DOHH2 (cell line): ENCODE results near the gene NIPBL.
"Not testable (repeated sequence)": the region's sequence is repeated elsewhere in the genome, so short reads cannot be mapped to it uniquely, and the experiment has no call there.

ENCODE experiments used
- H3F3A ChIP-seq: fragments of 200-600 bp; sonication (generic), shearing (Covaris generic); 2 replicates; pipeline ENCODE4 v1.6.0; 2016; ENCODE audit warnings: antibody characterized with exemption, mild to moderate bottlenecking; ENCODE audit not compliant: control insufficient read depth, insufficient read depth
- H3K27ac ChIP-seq: fragments of 200-600 bp; sonication (generic); 2 replicates; pipeline ENCODE4 v1.5.1; 2014; ENCODE audit warnings: low read depth, mild to moderate bottlenecking, low read length, moderate library complexity
- H3K27me3 ChIP-seq: fragments of 200-600 bp; sonication (generic); 2 replicates; pipeline ENCODE4 v1.6.1; 2014; ENCODE audit warnings: mild to moderate bottlenecking, low read length, mixed read lengths; ENCODE audit not compliant: control insufficient read depth
- H3K36me3 ChIP-seq: fragments of 200-600 bp; sonication (generic); 2 replicates; pipeline ENCODE4 v1.6.1; 2014; ENCODE audit warnings: mild to moderate bottlenecking, low read length, moderate library complexity, mixed read lengths; ENCODE audit not compliant: control insufficient read depth
- H3K4me1 ChIP-seq: fragments of 200-600 bp; sonication (generic); 2 replicates; pipeline ENCODE4 v1.6.1; 2014; ENCODE audit warnings: mild to moderate bottlenecking, low read length, mixed read lengths; ENCODE audit not compliant: control insufficient read depth
- H3K4me2 ChIP-seq: fragments of 200-600 bp; sonication (generic); 2 replicates; pipeline ENCODE4 v1.6.0; 2014; ENCODE audit warnings: mild to moderate bottlenecking, low read length, moderate library complexity
- H3K4me3 ChIP-seq: fragments of 200-600 bp; sonication (generic); 2 replicates; pipeline ENCODE4 v1.5.1; 2014; ENCODE audit warnings: mild to moderate bottlenecking, low read length, mixed read lengths
- H3K79me2 ChIP-seq: fragments of 200-600 bp; sonication (generic); 2 replicates; pipeline ENCODE4 v1.6.1; 2014; ENCODE audit warnings: mild to moderate bottlenecking, low read length, mixed read lengths; ENCODE audit not compliant: control insufficient read depth
- H3K9me2 ChIP-seq: fragments of 200-600 bp; sonication (generic); replicated peaks from 2 replicates; pipeline ENCODE4 v1.6.1; 2014; ENCODE audit warnings: mild to moderate bottlenecking, low read length, mixed read lengths; ENCODE audit not compliant: control insufficient read depth
- H3K9me3 ChIP-seq: fragments of 200-600 bp; sonication (generic); 2 replicates; pipeline ENCODE4 v1.6.1; 2014; ENCODE audit warnings: antibody characterized with exemption, low read length, mixed read lengths; ENCODE audit not compliant: control insufficient read depth, insufficient read depth
- H4K20me1 ChIP-seq: fragments of 200-600 bp; sonication (generic); 2 replicates; pipeline ENCODE4 v1.6.0; 2014; ENCODE audit warnings: low read depth, mild to moderate bottlenecking, antibody characterized with exemption, low read length, moderate library complexity; ENCODE audit not compliant: control insufficient read depth, insufficient read depth
- EZH2phosphoT487 ChIP-seq: fragments of 200-600 bp; sonication (generic); IDR thresholded peaks from 2 replicates; pipeline ENCODE4 v1.6.1; 2017; ENCODE audit warnings: borderline replicate concordance, mild to moderate bottlenecking, antibody characterized with exemption, low read length, moderate library complexity, mixed read lengths
- TF ChIP-seq, protein P1 (sequence below): fragments of 200-600 bp; sonication (generic); IDR thresholded peaks from one replicate; pipeline ENCODE4 v1.5.1; 2014; ENCODE audit warnings: antibody characterized with exemption, mild to moderate bottlenecking, low read depth, low read length; ENCODE audit not compliant: poor library complexity, severe bottlenecking

Gene NIPBL

GRCh38 chr5:36904677-36905076 is 28.1 kb downstream of the NIPBL start:
- peaks cover 9% of the 10 kb centered on the region; the same call in 1 of the 2 replicates for H3K36me3 ChIP-seq
- H4K20me1 ChIP-seq: peaks cover 11% of the 10 kb centered on the region; the same call in 1 of the 2 replicates
- H3K9me3 ChIP-seq: 0 out of 2 replicates have a peak, but pooled peaks cover 14% of the 10 kb centered on the region
- H3K4me2 ChIP-seq: no peak overlapping the region
- no peaks in the 10 kb centered on the region for H3K27me3 ChIP-seq
- H3K27ac ChIP-seq: no peak overlapping the region
- no peak overlapping the region for H3K4me3 ChIP-seq
- peaks cover 100% of the 10 kb centered on the region for H3K79me2 ChIP-seq
- no peak for TF ChIP-seq EZH2phosphoT487
- TF ChIP-seq, protein P1, sequence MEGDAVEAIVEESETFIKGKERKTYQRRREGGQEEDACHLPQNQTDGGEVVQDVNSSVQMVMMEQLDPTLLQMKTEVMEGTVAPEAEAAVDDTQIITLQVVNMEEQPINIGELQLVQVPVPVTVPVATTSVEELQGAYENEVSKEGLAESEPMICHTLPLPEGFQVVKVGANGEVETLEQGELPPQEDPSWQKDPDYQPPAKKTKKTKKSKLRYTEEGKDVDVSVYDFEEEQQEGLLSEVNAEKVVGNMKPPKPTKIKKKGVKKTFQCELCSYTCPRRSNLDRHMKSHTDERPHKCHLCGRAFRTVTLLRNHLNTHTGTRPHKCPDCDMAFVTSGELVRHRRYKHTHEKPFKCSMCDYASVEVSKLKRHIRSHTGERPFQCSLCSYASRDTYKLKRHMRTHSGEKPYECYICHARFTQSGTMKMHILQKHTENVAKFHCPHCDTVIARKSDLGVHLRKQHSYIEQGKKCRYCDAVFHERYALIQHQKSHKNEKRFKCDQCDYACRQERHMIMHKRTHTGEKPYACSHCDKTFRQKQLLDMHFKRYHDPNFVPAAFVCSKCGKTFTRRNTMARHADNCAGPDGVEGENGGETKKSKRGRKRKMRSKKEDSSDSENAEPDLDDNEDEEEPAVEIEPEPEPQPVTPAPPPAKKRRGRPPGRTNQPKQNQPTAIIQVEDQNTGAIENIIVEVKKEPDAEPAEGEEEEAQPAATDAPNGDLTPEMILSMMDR: no peak
- H3F3A ChIP-seq: no peaks in the 10 kb centered on the region
- no peaks in the 10 kb centered on the region; the same call in 1 of the 2 replicates for H3K4me1 ChIP-seq
- H3K9me2 ChIP-seq: no peaks in the 10 kb centered on the region

DNA sequence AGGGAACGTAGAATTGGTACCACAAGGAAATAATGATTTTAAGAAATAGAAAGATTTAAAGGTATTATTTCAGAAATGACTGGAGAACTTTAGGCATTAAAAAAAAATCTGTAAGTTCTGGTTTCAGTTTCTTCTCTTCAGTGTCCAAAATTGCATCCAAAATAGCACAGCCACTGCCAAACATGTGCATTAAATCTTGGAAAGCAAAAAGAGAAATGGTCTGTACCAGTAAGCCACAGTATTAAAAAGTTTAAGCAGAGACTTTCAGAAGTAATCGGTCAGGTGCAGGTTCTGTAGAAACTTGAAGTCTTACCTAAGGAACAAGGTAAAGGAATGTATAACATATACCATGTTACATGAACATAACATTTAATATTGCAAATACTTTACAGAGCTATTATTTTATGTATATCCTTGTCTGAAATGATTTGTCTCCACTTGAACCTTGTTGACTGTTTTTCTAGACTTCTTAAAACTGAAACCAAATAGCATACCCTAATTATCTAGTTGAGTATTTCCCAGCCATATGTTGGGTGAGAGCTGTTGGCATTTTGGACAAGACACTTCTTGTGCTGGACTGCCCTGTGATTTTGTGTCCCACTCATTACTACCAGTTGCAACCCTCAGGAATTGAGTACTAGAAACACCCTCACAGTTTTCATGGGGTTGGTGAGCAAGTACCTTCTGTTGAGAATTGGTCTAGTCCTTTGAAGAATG is 32.1 kb downstream of the NIPBL start:
- TF ChIP-seq, protein P1: no peak
- TF ChIP-seq EZH2phosphoT487: no peak
- H3K9me2 ChIP-seq: no peaks in the 10 kb centered on the region
- H3K27ac ChIP-seq: no peak overlapping the region
- no peaks in the 10 kb centered on the region; the same call in 1 of the 2 replicates for H3K4me1 ChIP-seq
- no peaks in the 10 kb centered on the region for H3K36me3 ChIP-seq
- H3K27me3 ChIP-seq: no peaks in the 10 kb centered on the region
- H3K9me3 ChIP-seq: no peaks in the 10 kb centered on the region
- H3K4me3 ChIP-seq: no peak overlapping the region
- H3F3A ChIP-seq: no peaks in the 10 kb centered on the region
- H3K4me2 ChIP-seq: no peak overlapping the region
- peaks cover 100% of the 10 kb centered on the region for H3K79me2 ChIP-seq
- peaks cover 18% of the 10 kb centered on the region for H4K20me1 ChIP-seq

DNA sequence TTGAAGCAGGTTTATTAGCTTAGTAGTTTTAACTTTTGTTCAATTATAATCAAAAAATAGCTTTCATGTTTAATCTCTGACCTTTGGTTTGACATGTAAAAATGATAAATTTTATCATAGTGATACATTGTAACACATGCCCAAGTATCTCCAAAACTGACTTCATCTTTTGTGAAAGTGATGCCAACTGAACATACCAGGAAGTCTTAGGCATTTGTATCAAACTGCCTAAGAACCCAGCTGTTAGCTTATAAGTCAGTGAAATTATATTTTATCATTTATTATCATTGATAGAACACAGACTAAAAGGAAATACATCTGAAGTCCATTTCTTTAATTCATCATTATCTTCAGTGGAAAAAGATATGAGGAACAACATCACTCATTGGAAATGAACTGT is 39.1 kb downstream of the NIPBL start:
- no peak overlapping the region for H3K4me2 ChIP-seq
- no peaks in the 10 kb centered on the region for H3K9me2 ChIP-seq
- H3K36me3 ChIP-seq: 0 out of 2 replicates have a peak, but pooled peaks cover 3% of the 10 kb centered on the region
- H3K4me3 ChIP-seq: no peak overlapping the region
- no peaks in the 10 kb centered on the region for H3K9me3 ChIP-seq
- H3K27me3 ChIP-seq: no peaks in the 10 kb centered on the region
- TF ChIP-seq, protein P1: no peak
- TF ChIP-seq EZH2phosphoT487: no peak
- no peaks in the 10 kb centered on the region for H3K4me1 ChIP-seq
- peaks cover 86% of the 10 kb centered on the region for H3K79me2 ChIP-seq
- H3K27ac ChIP-seq: no peak overlapping the region
- no peaks in the 10 kb centered on the region for H3F3A ChIP-seq
- H4K20me1 ChIP-seq: peaks cover 16% of the 10 kb centered on the region

DNA sequence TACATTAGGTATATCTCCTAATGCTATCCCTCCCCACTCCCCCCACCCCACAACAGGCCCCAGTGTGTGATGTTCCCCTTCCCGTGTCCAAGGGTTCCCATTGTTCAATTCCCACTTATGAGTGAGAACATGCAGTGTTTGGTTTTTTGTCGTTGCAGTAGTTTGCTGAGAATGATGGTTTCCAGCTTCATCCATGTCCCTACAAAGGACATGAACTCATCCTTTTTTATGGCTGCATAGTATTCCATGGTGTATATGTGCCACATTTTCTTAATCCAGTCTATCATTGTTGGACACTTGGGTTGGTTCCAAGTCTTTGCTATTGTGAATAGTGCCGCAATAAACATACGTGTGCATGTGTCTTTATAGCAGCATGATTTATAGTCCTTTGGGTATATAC is 40.0 kb downstream of the NIPBL start:
- not testable (repeated sequence) for H3K4me3 ChIP-seq, H3K9me2 ChIP-seq, H3K4me1 ChIP-seq, H3F3A ChIP-seq, H3K4me2 ChIP-seq, H3K27me3 ChIP-seq, H3K9me3 ChIP-seq, H3K27ac ChIP-seq, H3K36me3 ChIP-seq
- H3K79me2 ChIP-seq: peaks cover 86% of the 10 kb centered on the region
- H4K20me1 ChIP-seq: peaks cover 14% of the 10 kb centered on the region; the same call in 1 of the 2 replicates

DNA sequence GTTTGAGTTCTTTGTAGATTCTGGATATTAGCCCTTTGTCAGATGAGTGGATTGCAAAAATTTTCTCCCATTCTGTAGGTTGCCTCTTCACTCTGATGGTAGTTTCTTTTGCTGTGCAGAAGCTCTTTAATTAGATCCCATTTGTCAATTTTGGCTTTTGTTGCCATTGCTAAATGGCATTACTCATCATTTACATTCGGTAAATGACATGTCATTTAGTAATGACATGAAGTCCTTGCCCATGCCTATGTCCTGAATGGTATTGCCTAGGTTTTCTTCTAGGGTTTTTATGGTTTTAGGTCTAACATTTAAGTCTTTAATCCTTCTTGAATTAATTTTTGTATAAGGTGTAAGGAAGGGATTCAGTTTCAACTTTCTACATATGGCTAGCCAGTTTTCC is 40.8 kb downstream of the NIPBL start:
- not testable (repeated sequence) for H3K4me1 ChIP-seq

More for the DNA sequence above, 40.8 kb downstream of the NIPBL start:
- H3K27me3 ChIP-seq, H3K36me3 ChIP-seq, H3K9me2 ChIP-seq, H3F3A ChIP-seq, H3K27ac ChIP-seq, H3K9me3 ChIP-seq, H3K4me3 ChIP-seq, H3K4me2 ChIP-seq: not testable (repeated sequence)
- Histone ChIP-seq H4K20me1 (peaks cover 14% of the 10 kb centered on the region; the same call in 1 of the 2 replicates), H3K79me2 (peaks cover 86% of the 10 kb centered on the region)
